SJSA1 (cell line): ENCODE results near the gene IKZF1. TPM values are rescaled to one million over a fixed set of nuclear protein-coding genes. Genes with fewer than 3 reads are reported as not detected.
"Not testable (repeated sequence)": the region's sequence is repeated elsewhere in the genome, so short reads cannot be mapped to it uniquely, and the experiment has no call there.

Source experiments
- DNase-seq, 2 experiments: peaks; one replicate each; pipeline ENCODE4 v3.0.0-alpha.2; 2015 to 2020; ENCODE audit warnings: low spot score in 2 of 2, low read depth in 1 of 2
- H3K27ac ChIP-seq: fragments of 250-450 bp; sonication (Bioruptor Pico); 2 replicates; pipeline ENCODE4 v1.5.1; 2020; ENCODE audit warnings: mild to moderate bottlenecking, moderate library complexity
- H3K27me3 ChIP-seq: fragments of 250-450 bp; sonication (Bioruptor Pico); replicated peaks from 2 replicates; pipeline ENCODE4 v1.5.1; 2020; ENCODE audit warnings: mild to moderate bottlenecking, moderate library complexity
- H3K36me3 ChIP-seq: fragments of 250-450 bp; sonication (Bioruptor Pico); 2 replicates; pipeline ENCODE4 v1.5.1; 2020; ENCODE audit warnings: mild to moderate bottlenecking
- H3K4me1 ChIP-seq: fragments of 250-450 bp; sonication (Bioruptor Pico); replicated peaks from 2 replicates; pipeline ENCODE4 v1.6.1; 2021; ENCODE audit warnings: mild to moderate bottlenecking
- H3K4me3 ChIP-seq: fragments of 250-450 bp; sonication (Bioruptor Pico); 2 replicates; pipeline ENCODE4 v1.5.1; 2020; ENCODE audit warnings: mild to moderate bottlenecking
- H3K9me3 ChIP-seq: fragments of 250-450 bp; sonication (Bioruptor Pico); replicated peaks from 2 replicates; pipeline ENCODE4 v1.5.1; 2020; ENCODE audit warnings: mild to moderate bottlenecking
- total RNA-seq: library from RNA; depleted of rRNA; stranded (reverse); fragments of >200 nt; shearing (Covaris generic); gene quantifications from 2 replicates; pipeline ENCODE4 v1.2.3, GENCODE V29; 2014

Gene IKZF1
- total RNA-seq, 1 experiment from 2014 or later: not detected

- not testable (repeated sequence) for H3K27ac ChIP-seq, H3K36me3 ChIP-seq, DNase-seq, H3K27me3 ChIP-seq, H3K4me3 ChIP-seq, H3K9me3 ChIP-seq, H3K4me1 ChIP-seq
These were observed 35.0 kb downstream of the IKZF1 start for GRCh38 chr7:50339472-50339871.

GRCh38 chr7:50339990-50340500 is 35.5 kb downstream of the IKZF1 start:
- no peak for DNase-seq
- Histone ChIP-seq H3K36me3 (no peaks in the 10 kb centered on the region), H3K9me3 (no peaks in the 10 kb centered on the region), H3K4me1 (no peaks in the 10 kb centered on the region), H3K27me3 (peaks cover 8% of the 10 kb centered on the region; the same call in 1 of the 2 replicates), H3K4me3 (no peak overlapping the region), H3K27ac (no peak overlapping the region)

GRCh38 chr7:50341724-50342123 is 37.2 kb downstream of the IKZF1 start:
- no peaks in the 10 kb centered on the region for H3K9me3 ChIP-seq
- no peak overlapping the region for H3K27ac ChIP-seq
- H3K4me3 ChIP-seq: no peak overlapping the region
- no peaks in the 10 kb centered on the region for H3K36me3 ChIP-seq
- peaks cover 8% of the 10 kb centered on the region; the same call in 1 of the 2 replicates for H3K27me3 ChIP-seq
- no peaks in the 10 kb centered on the region for H3K4me1 ChIP-seq
- DNase-seq: no peak

GRCh38 chr7:50342616-50343114 is 38.1 kb downstream of the IKZF1 start:
- Histone ChIP-seq H3K9me3 (no peaks in the 10 kb centered on the region), H3K36me3 (no peaks in the 10 kb centered on the region), H3K4me3 (no peak overlapping the region), H3K27ac (no peak overlapping the region), H3K4me1 (no peaks in the 10 kb centered on the region), H3K27me3 (peaks cover 8% of the 10 kb centered on the region; the same call in 1 of the 2 replicates)
- no peak for DNase-seq

DNA sequence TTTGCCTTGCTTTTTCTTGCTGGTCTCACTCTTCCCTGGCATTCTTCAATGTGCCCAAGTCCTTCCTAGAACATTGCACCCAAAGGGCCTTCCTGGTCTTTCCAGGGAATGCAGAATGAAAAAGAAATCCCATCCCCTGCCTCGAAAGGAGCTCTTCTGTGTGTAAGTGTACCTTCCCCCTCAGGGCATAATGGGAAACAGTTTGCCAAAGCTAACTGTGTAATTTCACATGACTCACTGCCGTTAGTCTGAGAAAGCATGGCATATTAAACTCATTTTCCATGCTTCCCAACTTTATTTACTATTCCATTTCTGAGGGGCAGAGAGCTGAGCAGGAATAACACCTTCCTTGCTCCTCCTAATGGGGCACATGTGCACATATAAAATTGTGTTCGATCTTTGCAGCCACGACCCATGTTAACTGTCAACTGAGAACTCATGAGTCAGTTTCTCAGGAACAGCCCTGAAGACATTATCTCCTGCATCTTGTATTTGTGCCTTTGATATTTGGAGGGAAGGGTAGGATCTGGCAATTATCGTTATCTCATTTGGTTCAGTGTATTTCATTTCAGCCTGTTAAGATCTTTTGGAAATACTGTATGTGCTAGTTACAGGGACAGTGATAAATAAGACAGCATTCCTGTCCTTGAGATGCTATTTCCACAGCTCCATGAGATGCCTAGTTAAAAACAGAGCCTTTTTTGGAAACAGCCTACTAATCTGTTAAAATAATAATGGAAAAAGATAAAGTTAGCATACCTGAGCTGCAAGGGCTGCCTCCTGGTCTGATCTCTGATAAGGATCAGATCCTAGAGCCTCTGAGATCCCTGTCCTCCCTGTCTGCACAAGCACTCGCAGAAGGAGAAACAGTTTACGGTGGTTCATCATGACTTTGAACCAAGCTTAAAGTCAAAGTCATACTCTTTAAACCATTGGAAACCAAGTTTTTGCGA is 42.3 kb downstream of the IKZF1 start:
- Histone ChIP-seq H3K4me3 (no peak overlapping the region), H3K4me1 (no peaks in the 10 kb centered on the region), H3K27ac (no peak overlapping the region), H3K27me3 (peaks cover 8% of the 10 kb centered on the region; the same call in 1 of the 2 replicates), H3K9me3 (no peaks in the 10 kb centered on the region), H3K36me3 (no peaks in the 10 kb centered on the region)
- DNase-seq: no peak

DNA sequence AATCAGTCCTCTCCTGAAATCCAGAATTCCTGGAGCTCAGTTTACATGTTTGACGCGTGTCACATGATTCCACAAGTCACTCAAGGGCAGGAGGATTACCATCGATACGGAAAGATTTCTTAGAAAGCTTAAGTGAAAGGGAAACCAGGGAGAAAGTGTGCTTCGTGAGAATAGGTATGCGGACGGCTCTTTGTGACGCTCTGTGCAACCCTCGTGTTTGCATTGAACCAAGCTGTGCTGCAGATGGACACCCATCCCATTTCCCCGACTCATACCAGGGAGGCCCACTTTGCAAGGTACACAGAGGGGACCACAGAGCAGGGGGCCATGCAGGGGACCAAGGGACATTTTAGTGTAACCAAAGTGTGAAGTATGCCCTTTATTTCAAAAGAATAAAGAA is 43.2 kb downstream of the IKZF1 start:
- Histone ChIP-seq H3K9me3 (no peaks in the 10 kb centered on the region), H3K36me3 (no peaks in the 10 kb centered on the region), H3K27me3 (peaks cover 5% of the 10 kb centered on the region; the same call in 1 of the 2 replicates), H3K27ac (no peak overlapping the region), H3K4me3 (no peak overlapping the region), H3K4me1 (no peaks in the 10 kb centered on the region)
- no peak for DNase-seq

DNA sequence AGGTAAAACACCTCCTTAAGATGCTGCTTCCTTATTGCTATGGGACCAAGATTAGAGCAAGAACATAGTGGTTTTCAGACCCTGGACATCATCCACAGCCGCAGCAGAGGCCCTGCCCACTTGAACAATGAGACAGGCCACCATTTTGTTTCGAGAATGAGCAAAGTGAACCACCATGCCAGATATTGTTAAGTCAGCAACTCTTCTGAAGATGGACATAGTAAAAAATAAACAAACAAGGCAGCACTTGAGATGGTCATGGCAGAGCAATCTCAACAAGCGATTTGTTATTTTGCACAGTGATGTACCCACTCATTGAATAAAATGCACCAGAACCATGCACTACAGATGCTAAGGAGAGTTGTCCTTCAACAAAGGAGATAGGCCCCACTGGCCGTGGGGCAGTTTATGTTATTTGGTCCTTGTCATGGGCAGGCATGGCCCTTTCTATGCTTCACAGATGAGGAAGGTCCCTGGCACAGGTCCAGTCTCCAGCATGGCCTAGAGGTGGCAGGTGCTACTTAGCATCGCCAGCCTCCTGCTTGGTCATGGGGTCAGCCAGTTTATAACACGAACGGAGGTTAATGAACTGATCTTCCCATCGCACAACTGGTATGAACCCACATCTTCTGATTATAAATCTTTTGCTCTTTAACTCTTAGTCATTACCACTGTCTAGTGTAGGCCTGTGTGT is 44.1 kb downstream of the IKZF1 start:
- H3K36me3 ChIP-seq: no peaks in the 10 kb centered on the region
- no peak overlapping the region for H3K27ac ChIP-seq

DNA sequence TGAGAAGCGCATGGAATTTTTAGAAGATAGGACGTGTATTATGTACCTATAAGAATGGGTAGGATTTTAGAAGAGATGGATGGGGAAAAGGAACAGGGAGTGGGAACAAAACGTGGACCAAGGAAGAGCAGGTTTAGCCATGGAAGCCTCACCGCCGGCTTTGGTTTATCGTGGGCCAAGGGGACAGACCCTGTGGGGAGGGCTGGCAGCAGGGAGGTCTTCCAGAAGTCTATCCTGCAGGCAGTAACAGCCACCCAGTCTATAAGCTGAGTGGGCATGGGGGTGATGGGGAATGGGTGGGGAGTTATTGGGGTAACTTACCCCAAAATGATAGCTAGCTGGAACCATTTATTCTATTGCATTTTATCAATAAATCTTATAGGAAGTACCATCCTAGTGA is 44.9 kb downstream of the IKZF1 start:
- peaks cover under 1% of the 10 kb centered on the region; the same call in 1 of the 2 replicates for H3K27me3 ChIP-seq
- no peak overlapping the region for H3K4me3 ChIP-seq
- H3K27ac ChIP-seq: no peak overlapping the region
- H3K4me1 ChIP-seq: no peaks in the 10 kb centered on the region
- no peaks in the 10 kb centered on the region for H3K9me3 ChIP-seq
- no peaks in the 10 kb centered on the region for H3K36me3 ChIP-seq
- DNase-seq: no peak

More for the DNA sequence above, 44.1 kb downstream of the IKZF1 start:
- Histone ChIP-seq H3K9me3 (no peaks in the 10 kb centered on the region), H3K4me3 (no peak overlapping the region), H3K27me3 (peaks cover 3% of the 10 kb centered on the region; the same call in 1 of the 2 replicates), H3K4me1 (no peaks in the 10 kb centered on the region)
- no peak for DNase-seq

DNA sequence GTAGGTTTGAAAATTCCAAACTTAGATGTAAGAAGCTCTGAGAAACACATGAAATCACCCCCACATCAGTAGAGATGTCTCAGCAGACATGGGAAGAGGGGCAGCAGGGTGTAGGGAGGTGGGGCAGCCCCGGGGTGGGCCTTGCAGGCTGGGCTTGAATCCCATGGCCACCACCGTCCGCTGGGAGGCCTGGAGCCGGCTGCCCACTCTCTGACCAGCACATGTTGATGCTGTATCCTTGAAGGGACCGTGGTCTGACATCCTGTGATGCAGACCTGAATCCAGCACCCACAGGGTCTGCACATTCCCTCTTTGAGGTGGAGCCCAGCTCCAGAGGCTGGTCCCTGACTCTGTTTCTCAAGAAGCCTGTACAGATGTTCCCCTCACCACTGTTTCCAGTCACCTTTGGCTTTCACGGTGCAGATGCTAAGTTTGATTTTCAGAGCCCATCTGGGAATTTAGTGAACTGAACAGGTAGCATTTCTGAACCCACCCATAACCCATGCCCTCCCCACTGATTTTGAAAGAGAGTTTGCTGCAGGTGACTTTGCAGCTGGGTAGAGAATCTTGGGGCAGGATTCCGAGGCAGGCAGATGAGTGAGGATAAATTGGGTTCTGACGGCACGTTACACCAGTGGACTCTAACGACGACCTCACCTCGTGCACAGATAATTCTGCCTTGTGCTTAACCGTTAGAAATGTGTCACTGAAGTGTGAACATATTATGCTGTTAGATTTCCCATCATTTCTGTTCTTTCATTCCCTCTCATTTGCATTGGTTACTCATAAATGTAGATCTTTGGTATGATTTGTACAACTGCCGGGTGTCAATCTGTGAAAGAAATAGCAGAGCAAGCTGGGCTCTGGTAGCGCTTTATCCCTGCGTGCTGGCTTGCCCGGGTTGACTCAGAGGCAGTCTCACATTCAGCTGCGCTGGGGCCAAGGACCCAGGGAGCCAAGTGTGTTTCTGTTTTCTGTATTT is 45.7 kb downstream of the IKZF1 start:
- DNase-seq: no peak
- Histone ChIP-seq H3K4me3 (no peak overlapping the region), H3K27ac (no peak overlapping the region), H3K9me3 (no peaks in the 10 kb centered on the region), H3K36me3 (no peaks in the 10 kb centered on the region), H3K4me1 (no peaks in the 10 kb centered on the region), H3K27me3 (no peaks in the 10 kb centered on the region; the same call in 1 of the 2 replicates)

GRCh38 chr7:50351267-50351666 is 46.8 kb downstream of the IKZF1 start:
- H3K4me3 ChIP-seq: no peak overlapping the region
- H3K36me3 ChIP-seq: no peaks in the 10 kb centered on the region
- H3K27ac ChIP-seq: no peak overlapping the region
- no peaks in the 10 kb centered on the region for H3K9me3 ChIP-seq
- H3K27me3 ChIP-seq: no peaks in the 10 kb centered on the region
- no peaks in the 10 kb centered on the region for H3K4me1 ChIP-seq
- no peak for DNase-seq

DNA sequence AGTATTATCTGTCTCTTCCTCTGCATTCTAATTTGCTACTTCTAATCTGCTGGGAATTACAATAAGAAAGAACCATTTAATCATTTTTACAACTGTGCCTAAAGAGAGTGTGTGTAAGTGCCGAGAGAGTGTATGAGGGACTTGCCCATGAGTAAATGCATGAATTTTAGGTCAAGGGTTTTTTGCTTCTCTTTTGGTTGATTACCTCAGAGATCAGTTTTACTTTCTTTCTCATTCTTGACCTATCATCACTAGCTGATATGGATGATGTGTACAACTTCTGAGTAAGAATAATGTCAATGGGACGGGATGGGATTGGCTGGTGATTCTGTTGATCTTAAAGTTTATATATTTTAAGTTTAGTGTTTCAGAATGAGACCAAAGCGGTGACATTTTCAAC is 47.8 kb downstream of the IKZF1 start:
- no peaks in the 10 kb centered on the region for H3K4me1 ChIP-seq
- DNase-seq: no peak
- no peak overlapping the region for H3K4me3 ChIP-seq
- no peaks in the 10 kb centered on the region for H3K36me3 ChIP-seq
- no peaks in the 10 kb centered on the region for H3K9me3 ChIP-seq
- no peak overlapping the region for H3K27ac ChIP-seq
- H3K27me3 ChIP-seq: no peaks in the 10 kb centered on the region

- no peaks in the 10 kb centered on the region for H3K9me3 ChIP-seq
- no peaks in the 10 kb centered on the region for H3K4me1 ChIP-seq
- H3K27me3 ChIP-seq: 0 out of 2 replicates have a peak, but pooled peaks cover under 1% of the 10 kb centered on the region
- H3K4me3 ChIP-seq: no peak overlapping the region
- H3K36me3 ChIP-seq: no peaks in the 10 kb centered on the region
- DNase-seq: no peak
- no peak overlapping the region for H3K27ac ChIP-seq
These were observed 48.2 kb downstream of the IKZF1 start for GRCh38 chr7:50352751-50353150.

DNA sequence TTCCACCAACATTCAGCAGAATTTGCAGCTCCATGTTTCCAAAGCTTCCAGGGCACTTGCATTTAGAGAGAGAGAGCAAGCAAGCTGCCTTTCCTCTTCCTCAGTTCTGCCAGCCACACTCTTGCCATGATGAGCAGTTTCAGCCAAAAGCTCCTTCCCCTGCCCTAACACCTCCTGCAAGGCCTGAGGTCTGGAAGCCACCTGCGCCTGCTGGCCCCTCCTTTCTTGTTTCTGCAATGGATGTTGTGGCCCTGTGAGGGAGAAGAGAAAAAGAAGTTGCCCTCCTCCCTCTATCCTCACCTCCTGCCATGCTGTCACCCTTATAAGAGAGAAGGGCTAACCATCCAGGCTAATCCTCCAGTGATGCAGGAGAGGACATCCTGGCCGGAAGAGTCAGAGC is 48.7 kb downstream of the IKZF1 start:
- Histone ChIP-seq H3K4me1 (no peaks in the 10 kb centered on the region), H3K27ac (no peak overlapping the region), H3K27me3 (0 out of 2 replicates have a peak, but pooled peaks cover 2% of the 10 kb centered on the region), H3K9me3 (no peaks in the 10 kb centered on the region), H3K4me3 (no peak overlapping the region), H3K36me3 (no peaks in the 10 kb centered on the region)
- DNase-seq: no peak
